Measurements from ENCODE around the gene AVEN. TPM values are rescaled to one million over a fixed set of nuclear protein-coding genes. Genes with fewer than 3 reads are reported as not detected.

AVEN gene
- total and polyA plus RNA-seq, 2 of the 8 experiments (the other 6 are each of a cell fraction or from before 2014, with no cell fraction given): 5.5 to 17.0 TPM

DNA sequence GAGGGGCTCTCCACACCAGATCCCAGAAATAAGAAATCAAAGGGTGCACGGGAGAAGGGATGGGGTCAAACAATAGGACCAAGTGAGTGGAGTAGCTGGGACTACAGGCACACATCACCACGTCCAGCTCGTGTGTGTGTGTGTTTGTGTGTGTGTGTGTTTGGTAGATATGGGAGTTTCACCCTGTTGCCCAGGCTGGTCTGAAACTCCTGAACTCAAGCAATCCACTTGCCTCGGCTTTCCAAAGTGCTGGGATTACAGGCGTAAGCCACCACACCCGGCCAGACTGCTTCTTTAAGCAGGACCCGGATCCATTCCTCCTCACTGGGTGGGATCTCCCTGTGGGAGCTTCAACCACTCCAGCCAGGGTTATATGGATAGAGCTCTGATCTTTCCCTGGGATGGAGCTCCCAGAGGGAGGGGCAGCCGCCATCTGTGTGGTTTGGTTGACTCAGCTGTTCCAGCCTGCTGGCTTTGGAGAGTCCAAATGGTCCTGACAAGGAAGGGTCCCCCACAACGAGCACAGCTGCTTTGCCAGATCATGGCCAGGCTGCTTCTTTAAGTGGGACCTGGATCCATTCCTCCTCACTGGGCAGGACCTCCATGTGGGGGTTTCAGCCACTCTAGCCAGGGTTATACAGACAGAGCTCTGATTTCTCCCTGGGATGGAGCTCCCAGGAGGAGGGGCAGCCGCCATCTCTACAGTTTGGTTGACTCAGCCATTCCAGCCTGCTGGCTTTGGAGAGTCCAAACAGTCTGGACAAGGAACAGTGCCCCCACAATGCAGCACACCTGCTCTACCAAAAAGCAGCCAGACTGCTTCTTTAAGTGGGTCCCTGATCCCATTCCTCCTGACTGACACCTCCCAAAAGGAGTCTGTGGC lies 9.1 kb upstream of the AVEN start (continued):
- TF ChIP-seq, protein P1, sequence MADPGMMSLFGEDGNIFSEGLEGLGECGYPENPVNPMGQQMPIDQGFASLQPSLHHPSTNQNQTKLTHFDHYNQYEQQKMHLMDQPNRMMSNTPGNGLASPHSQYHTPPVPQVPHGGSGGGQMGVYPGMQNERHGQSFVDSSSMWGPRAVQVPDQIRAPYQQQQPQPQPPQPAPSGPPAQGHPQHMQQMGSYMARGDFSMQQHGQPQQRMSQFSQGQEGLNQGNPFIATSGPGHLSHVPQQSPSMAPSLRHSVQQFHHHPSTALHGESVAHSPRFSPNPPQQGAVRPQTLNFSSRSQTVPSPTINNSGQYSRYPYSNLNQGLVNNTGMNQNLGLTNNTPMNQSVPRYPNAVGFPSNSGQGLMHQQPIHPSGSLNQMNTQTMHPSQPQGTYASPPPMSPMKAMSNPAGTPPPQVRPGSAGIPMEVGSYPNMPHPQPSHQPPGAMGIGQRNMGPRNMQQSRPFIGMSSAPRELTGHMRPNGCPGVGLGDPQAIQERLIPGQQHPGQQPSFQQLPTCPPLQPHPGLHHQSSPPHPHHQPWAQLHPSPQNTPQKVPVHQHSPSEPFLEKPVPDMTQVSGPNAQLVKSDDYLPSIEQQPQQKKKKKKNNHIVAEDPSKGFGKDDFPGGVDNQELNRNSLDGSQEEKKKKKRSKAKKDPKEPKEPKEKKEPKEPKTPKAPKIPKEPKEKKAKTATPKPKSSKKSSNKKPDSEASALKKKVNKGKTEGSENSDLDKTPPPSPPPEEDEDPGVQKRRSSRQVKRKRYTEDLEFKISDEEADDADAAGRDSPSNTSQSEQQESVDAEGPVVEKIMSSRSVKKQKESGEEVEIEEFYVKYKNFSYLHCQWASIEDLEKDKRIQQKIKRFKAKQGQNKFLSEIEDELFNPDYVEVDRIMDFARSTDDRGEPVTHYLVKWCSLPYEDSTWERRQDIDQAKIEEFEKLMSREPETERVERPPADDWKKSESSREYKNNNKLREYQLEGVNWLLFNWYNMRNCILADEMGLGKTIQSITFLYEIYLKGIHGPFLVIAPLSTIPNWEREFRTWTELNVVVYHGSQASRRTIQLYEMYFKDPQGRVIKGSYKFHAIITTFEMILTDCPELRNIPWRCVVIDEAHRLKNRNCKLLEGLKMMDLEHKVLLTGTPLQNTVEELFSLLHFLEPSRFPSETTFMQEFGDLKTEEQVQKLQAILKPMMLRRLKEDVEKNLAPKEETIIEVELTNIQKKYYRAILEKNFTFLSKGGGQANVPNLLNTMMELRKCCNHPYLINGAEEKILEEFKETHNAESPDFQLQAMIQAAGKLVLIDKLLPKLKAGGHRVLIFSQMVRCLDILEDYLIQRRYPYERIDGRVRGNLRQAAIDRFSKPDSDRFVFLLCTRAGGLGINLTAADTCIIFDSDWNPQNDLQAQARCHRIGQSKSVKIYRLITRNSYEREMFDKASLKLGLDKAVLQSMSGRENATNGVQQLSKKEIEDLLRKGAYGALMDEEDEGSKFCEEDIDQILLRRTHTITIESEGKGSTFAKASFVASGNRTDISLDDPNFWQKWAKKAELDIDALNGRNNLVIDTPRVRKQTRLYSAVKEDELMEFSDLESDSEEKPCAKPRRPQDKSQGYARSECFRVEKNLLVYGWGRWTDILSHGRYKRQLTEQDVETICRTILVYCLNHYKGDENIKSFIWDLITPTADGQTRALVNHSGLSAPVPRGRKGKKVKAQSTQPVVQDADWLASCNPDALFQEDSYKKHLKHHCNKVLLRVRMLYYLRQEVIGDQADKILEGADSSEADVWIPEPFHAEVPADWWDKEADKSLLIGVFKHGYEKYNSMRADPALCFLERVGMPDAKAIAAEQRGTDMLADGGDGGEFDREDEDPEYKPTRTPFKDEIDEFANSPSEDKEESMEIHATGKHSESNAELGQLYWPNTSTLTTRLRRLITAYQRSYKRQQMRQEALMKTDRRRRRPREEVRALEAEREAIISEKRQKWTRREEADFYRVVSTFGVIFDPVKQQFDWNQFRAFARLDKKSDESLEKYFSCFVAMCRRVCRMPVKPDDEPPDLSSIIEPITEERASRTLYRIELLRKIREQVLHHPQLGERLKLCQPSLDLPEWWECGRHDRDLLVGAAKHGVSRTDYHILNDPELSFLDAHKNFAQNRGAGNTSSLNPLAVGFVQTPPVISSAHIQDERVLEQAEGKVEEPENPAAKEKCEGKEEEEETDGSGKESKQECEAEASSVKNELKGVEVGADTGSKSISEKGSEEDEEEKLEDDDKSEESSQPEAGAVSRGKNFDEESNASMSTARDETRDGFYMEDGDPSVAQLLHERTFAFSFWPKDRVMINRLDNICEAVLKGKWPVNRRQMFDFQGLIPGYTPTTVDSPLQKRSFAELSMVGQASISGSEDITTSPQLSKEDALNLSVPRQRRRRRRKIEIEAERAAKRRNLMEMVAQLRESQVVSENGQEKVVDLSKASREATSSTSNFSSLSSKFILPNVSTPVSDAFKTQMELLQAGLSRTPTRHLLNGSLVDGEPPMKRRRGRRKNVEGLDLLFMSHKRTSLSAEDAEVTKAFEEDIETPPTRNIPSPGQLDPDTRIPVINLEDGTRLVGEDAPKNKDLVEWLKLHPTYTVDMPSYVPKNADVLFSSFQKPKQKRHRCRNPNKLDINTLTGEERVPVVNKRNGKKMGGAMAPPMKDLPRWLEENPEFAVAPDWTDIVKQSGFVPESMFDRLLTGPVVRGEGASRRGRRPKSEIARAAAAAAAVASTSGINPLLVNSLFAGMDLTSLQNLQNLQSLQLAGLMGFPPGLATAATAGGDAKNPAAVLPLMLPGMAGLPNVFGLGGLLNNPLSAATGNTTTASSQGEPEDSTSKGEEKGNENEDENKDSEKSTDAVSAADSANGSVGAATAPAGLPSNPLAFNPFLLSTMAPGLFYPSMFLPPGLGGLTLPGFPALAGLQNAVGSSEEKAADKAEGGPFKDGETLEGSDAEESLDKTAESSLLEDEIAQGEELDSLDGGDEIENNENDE (IDR thresholded peaks at IDR 0.05; ENCODE audit: insufficient replicate concordance, low read length): no peak
- TF ChIP-seq POU5F1 (IDR thresholded peaks at IDR 0.05; ENCODE audit: low read depth, low read length) (no peak), BRCA1 (IDR thresholded peaks at IDR 0.05; ENCODE audit: low read depth, low read length) (no peak), GABPA (IDR thresholded peaks at IDR 0.05; ENCODE audit: borderline replicate concordance, insufficient read depth, low read length) (no peak), ZNF274 (IDR thresholded peaks at IDR 0.05; ENCODE audit: borderline replicate concordance, extremely low read depth, low read length) (no peak), FOSL1 (IDR thresholded peaks at IDR 0.05; ENCODE audit: insufficient read depth, low read depth, low read length) (no peak), TEAD4 (IDR thresholded peaks at IDR 0.05; ENCODE audit: low read depth, low read length) (no peak), SP4 (IDR thresholded peaks at IDR 0.05; ENCODE audit: low read length) (no peak), CREB1 (IDR thresholded peaks at IDR 0.05) (no peak)
- TF ChIP-seq, protein P2, sequence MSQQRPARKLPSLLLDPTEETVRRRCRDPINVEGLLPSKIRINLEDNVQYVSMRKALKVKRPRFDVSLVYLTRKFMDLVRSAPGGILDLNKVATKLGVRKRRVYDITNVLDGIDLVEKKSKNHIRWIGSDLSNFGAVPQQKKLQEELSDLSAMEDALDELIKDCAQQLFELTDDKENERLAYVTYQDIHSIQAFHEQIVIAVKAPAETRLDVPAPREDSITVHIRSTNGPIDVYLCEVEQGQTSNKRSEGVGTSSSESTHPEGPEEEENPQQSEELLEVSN (IDR thresholded peaks at IDR 0.05): no peak

Measured in H1 (cell line).